NCI-H446 (cell line): ENCODE data around the gene NR2E1.

ENCODE experiments used
- DNase-seq, 2 experiments: peaks; one replicate each; lab custom pipeline; 2025; lab: John Stamatoyannopoulos, UW

NR2E1 gene

DNA sequence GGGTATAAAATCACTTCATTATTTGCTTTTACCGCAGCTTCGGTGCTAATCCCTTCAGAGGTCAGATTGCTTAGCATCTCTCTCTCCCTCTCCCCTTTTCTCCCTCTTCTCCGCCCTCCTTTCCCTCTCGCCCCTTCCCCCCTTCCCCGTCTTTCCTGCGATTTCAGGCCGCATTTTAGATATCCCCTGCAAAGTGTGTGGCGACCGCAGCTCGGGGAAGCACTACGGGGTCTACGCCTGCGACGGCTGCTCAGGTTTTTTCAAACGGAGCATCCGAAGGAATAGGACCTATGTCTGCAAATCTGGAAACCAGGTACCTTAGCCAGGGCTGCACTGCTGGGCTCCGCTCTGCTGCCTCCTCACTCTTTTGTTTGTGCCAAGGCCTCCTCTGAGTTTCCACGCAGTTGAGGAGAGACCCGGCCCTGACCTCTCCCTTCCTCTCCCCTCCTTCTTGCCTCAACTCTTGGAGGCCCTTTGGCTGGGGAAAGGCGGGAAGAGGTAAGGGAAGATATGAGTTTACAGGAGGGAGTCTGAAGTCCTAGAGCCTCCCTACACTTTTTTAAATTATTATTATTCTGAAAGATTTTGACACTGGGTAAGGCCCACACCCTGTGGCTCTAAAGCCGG, 5.6 kb downstream of the NR2E1 start:
- DNase-seq: no peak

DNA sequence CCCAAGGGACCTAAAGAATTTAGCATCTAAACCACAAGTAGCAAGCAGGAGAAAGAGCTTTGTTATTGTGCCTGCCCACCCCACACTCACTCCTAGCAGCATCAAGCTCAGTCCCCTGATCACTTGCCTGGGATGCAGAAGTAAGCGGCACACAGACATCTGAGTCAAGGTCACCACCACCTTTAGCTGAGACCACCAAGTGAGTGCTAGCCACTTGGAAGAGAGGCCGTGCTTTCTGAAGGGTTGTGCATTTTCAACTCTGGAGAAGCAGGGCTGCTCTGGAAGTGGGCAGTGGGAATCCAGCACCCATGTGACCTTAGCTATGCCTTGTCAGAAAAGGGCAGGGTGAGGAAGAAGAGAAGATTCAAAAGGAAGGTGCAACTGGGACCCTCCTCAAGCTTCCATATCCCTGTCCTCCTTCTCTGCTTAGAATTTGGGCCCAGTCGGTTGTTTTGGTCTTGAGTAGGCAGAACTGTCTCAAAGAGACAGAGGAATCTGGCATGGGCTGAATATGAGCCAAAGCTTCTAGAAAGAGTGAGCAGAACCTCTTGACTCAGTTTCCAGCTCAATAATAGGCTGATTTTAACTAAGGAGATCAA, 6.2 kb downstream of the NR2E1 start:
- DNase-seq: no peak

DNA sequence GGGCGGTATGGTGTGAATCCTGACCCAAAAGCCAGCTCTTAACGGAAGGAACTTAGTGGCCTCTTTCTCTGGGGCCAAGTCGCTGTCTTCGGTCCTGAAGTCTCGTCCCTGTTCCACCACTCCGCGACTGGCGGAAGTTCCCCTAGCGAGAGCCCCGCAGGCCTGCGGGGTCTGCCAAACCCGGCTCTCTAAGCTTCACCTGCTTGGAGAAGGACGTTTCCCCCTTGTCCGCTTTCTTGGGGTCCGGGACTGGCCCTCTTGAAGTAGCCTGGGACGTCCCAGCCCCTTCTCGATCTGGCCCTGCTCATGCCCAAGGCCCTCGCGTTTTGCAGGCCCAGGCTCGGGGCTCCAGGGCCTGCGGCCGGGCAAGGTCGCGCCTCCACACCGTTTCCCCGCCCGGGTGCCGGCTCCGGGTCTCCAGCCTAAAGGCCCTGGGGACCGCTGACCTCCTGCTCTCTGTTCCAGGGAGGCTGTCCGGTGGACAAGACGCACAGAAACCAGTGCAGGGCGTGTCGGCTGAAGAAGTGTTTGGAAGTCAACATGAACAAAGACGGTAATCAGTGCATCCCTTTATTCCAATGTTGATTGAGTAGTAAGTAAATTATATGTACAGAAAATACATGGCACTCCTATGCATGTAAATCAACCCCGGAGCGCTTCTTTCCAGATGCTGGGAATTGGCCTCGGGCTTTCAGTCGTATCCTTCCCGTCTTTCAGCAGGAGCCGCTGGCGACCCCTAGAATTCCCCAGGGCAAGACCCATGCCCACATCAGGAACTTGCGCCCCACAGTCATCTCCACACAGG, 8.8 kb downstream of the NR2E1 start:
- DNase-seq: no peak

DNA sequence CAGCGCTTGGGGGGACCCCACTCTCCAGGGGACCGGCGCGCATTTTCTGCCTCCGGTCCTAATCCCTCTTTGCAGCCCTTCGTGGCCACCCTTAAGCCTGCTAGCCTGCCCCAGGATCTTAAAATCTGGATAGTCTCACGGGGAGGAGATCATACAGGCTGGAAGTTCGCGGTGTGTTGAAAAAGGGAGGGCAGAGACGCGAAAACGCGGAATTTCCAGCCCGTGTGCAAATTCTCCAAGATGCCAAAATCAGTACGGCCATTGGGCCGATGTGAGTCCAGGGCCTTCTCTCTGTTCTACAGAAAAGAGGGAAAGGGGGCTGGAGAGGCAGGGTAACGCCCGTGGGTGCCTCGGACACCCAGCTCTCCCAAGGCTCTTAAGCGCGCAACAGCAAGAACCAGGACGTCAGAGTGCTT, 9.4 kb downstream of the NR2E1 start:
- no peak for DNase-seq

DNA sequence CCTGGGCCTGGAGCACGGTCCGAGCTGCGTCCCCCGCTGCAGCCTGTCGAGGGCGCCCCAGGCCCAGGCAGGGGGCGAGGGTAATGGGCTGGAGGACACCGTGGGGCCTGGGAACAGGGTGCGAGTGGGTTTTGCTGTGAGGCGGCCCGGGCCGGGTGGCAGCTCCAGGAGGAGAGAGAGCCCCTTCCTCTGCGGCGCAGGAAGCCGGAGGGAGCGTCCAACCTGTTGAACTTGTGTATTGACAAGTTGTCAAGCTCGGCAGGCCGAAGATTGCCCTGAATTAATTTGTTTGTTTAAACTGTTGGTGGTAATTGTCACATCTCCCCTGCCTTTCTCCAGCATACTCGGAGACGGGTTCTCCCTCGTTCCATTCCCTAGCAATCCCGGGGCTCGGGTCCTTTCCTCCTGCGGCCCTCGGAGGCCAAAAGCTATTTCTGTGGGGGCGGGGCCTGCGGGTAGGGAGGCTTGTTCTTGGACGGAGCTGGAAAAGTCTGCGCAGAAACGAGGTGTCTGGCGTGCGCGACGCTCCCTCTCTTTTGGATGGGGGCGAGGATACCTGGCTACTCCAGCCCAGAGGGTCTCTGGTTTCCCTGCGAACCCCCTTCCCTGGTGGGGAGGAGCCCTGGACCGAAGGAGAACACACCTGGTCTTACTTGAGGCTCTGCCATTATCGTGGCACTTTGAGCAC, 9.9 kb downstream of the NR2E1 start:
- no peak for DNase-seq

DNA sequence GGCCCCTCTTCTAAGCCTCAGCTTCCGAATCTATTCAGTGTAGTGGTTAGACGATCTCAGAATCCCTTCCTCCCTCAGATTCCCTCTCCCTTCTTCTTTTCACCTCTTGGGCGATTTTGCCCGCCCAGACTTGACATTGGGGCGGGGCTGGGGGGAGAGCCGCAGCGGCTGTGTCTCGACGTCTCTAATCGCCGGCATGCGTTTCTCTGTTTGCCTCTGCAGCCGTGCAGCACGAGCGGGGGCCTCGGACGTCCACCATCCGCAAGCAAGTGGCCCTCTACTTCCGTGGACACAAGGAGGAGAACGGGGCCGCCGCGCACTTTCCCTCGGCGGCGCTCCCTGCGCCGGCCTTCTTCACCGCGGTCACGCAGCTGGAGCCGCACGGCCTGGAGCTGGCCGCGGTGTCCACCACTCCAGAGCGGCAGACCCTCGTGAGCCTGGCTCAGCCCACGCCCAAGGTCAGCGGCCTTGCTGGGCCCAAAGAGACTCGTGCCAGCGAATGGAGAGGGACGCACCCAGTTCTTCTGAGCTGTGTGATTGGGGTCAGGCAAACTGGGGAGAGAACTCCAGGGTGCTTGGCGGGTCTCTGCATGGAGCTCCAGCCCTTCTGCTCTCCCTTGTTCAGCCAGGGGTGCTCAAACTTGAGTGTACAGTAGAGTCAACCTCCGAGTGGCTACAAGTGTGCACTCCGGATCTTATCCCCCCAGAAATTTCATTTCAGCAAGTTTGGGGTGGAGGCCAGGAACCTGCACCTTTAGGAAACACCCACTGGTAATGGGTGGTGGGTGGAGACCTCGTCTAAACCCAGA, 10.7 kb downstream of the NR2E1 start:
- DNase-seq: no peak

GRCh38 chr6:108179741-108180140, 13.9 kb downstream of the NR2E1 start:
- no peak for DNase-seq

- DNase-seq: no peak
Measured at GRCh38 chr6:108180266-108180665, 14.4 kb downstream of the NR2E1 start.

DNA sequence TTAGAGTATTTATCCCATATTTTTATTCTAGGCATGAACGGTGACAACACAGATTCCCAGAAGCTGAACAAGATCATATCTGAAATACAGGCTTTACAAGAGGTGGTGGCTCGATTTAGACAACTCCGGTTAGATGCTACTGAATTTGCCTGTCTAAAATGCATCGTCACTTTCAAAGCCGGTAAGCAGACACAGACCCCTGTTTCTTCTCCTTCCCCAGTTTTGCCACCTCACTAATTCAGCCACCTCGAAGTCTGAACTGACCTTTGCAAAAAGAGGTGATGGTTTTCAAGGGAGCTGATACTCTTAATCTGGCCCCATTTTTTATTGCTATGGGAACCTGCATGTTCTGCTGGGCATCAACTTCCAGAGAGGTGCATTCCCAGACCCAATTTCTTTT, 15.0 kb downstream of the NR2E1 start:
- no peak for DNase-seq

- DNase-seq: no peak
Measured at GRCh38 chr6:108186226-108186625, 20.4 kb downstream of the NR2E1 start.

DNA sequence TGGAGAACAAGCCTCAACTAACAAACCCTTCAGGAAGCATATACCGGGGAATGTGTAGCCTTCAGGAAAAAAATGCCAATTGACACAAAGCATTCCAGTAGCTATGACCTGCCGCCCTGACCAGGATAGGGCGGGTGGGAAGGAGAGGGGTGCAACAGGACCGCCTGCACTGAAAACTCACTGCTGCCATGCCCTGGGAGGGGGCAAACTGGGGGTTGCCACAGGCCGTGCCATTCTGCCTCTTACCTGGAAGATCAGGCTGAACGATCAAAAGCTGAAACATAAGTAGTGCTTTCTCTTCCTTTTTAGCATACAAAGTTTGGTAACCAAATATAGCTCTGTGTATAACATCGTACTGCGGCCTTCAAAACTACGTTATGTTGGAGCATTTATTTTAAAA, 21.7 kb downstream of the NR2E1 start:
- DNase-seq: no peak

DNA sequence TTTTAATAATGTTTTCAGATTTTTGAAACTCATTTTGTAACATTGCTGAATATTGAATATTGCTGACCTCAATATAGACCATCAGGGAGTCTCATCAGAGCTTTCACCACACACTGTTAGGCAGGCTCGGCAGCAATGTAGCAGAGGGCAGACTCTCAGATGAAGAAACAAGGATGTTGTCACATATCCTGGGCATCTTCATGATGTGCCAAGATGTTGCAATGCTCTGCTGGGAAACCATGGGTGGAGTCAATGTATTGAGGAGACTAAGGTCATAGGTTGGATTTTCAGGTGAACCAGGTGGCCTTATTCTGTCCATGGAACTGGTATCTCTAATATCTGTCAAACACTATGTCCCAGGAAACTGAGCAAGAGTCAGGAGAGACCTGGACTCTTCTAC, 27.3 kb downstream of the NR2E1 start:
- no peak for DNase-seq

DNA sequence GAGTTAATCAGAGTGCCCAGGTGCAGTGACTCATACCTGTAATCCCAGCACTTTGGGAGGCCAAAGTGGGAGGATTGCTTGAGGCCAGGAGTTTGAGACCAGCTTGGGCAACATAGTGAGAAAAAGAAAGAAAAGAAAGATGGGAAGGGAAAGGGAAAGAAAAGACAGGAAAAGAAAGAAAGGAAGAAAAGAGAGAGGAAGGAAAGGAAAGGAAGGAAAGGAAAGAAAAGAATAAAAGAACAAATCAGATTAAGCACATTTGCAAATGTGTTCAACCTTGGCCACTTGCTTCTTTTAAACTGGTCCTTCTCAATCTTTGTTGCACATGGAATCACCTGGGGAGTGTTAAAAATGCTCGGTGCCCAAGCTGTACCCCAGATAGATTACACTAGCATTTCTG, 28.0 kb downstream of the NR2E1 start:
- no peak for DNase-seq

DNA sequence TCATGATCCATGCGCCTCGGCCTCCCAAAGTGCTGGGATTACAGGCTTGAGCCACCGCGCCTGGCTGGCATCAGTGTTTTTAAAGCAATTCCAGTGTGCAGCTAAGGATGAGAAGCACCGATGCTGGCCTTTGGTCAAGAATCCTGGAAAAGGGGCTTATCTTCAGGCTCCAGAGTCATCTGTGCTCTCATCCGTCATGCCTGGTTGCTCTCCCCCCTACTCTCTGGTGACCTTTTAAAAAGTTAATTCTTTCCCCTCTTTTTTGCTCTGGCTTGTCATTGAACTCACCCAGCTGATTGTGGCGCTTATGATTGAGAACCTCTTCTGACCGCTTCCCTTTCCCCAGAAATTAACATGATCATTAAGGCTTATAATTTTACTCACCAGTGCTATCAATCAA, 28.7 kb downstream of the NR2E1 start:
- DNase-seq: no peak

GRCh38 chr6:108195209-108195608, 29.4 kb downstream of the NR2E1 start:
- DNase-seq: no peak

DNA sequence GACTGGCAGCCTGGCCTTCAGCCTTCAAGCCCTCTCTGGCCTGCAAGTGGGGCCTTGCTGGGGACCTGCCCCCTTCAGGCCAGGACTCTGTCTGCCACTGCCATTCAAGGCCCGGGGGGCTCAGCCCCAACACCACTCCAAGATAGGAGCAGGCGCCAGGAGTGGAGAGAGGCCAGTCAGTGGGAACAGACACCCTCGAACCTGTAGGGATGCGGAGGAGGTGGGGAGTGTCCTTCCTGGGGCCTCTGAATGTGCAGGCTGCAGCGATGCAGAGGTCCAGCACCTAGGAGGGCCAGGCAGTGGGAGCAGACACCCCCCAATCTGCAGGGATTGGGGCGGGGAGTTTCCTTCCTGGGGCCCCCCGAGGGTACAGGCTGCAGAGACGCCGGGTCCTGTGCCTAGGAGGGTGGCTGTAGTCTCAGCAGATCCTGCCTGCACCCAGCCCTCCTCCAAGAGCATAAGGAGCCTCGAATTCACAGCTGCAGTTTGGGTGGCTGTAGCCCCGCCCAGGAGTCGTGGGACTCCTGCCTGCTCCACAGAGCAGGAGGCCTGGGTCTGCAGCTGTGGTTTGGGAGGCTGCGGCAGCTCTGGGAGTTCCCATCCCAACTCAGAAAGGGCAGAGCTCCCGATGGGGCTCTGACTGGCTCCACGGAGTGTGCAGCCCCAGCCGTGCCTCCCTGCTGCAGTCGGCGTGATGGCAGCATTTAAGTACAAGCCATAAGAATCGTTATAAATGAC, 33.1 kb downstream of the NR2E1 start:
- DNase-seq: no peak

GRCh38 chr6:108200186-108200585, 34.4 kb downstream of the NR2E1 start:
- DNase-seq: no peak

- no peak for DNase-seq
Measured at GRCh38 chr6:108200631-108201030, 34.8 kb downstream of the NR2E1 start.

GRCh38 chr6:108203189-108204112, 37.6 kb downstream of the NR2E1 start:
- DNase-seq: no peak

DNA sequence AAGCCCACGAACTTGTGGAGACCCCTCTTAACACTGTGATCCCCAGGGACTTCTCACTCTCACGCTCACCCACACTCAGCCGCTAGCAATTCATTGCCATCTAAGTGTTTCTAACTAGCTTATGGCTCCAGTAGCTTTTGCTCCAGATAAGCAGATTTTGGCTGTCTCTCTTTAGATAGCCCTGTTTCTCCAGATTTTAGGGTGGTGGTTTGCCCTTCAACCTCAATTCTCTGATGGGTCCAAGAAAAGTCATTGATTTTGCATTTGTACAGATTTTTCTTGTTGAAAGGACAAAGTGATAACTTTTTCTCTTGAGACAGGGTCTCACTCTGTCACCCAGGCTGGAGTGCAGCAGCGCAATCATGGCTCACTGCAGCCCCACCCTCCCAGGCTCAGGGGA, 41.2 kb downstream of the NR2E1 start:
- DNase-seq: no peak
